GM23338 (cell line): ENCODE data around the gene ATP6V1E1. TPM values are rescaled to one million over a fixed set of nuclear protein-coding genes. Genes with fewer than 3 reads are reported as not detected.

ENCODE experiments used
- ATAC-seq: fragments of 200-7000 bp; cut with Tn5 transposase; 3 replicates; pipeline ENCODE4 v1.9.1; 2020
- DNase-seq: peaks from one replicate; pipeline ENCODE4 v3.0.0-alpha.2; 2015; ENCODE audit warnings: low spot score
- H2AFZ ChIP-seq: fragments of 200-600 bp; sonication (generic); 2 replicates; pipeline ENCODE4 v1.8.0; 2016; ENCODE audit warnings: antibody characterized with exemption, mild to moderate bottlenecking, moderate library complexity
- H3F3A ChIP-seq: fragments of 200-600 bp; sonication (generic); replicated peaks from 2 replicates; pipeline ENCODE4 v1.8.0; 2017; ENCODE audit warnings: antibody characterized with exemption, mixed run types, low read depth
- H3K27ac ChIP-seq: fragments of 200-600 bp; sonication (generic); 2 replicates; pipeline ENCODE4 v1.6.1; 2016; ENCODE audit warnings: low read depth
- H3K27me3 ChIP-seq: fragments of 200-600 bp; sonication (generic); 2 replicates; pipeline ENCODE4 v1.8.0; 2016; ENCODE audit warnings: mild to moderate bottlenecking, mixed run types, moderate library complexity; ENCODE audit not compliant: insufficient read depth
- H3K36me3 ChIP-seq: fragments of 200-600 bp; sonication (generic); 2 replicates; pipeline ENCODE4 v1.8.0; 2016; ENCODE audit warnings: mild to moderate bottlenecking; ENCODE audit not compliant: insufficient read depth
- H3K4me1 ChIP-seq: fragments of 200-600 bp; sonication (generic); 2 replicates; pipeline ENCODE4 v1.8.0; 2016; ENCODE audit warnings: mild to moderate bottlenecking, moderate library complexity; ENCODE audit not compliant: insufficient read depth
- H3K4me2 ChIP-seq: fragments of 200-600 bp; sonication (generic); 2 replicates; pipeline ENCODE4 v1.7.1; 2017; ENCODE audit warnings: mixed run types
- H3K4me3 ChIP-seq: fragments of 200-600 bp; sonication (generic); 2 replicates; pipeline ENCODE4 v1.6.1; 2016; ENCODE audit warnings: mixed run types
- H3K79me2 ChIP-seq: fragments of 200-600 bp; sonication (generic); replicated peaks from 2 replicates; pipeline ENCODE4 v1.8.0; 2017; ENCODE audit warnings: mild to moderate bottlenecking; ENCODE audit not compliant: insufficient read depth
- H3K9me2 ChIP-seq: fragments of 200-600 bp; sonication (generic); 2 replicates; pipeline ENCODE4 v1.8.0; 2017; ENCODE audit not compliant: insufficient read depth
- H4K20me1 ChIP-seq: fragments of 200-600 bp; sonication (generic); replicated peaks from 2 replicates; pipeline ENCODE4 v1.8.0; 2017; ENCODE audit warnings: mild to moderate bottlenecking; ENCODE audit not compliant: insufficient read depth
- H3K27ac Mint-ChIP-seq: 2 replicates; pipeline ENCODE4 v1.8.0; 2020; ENCODE audit warnings: inconsistent platforms, mild to moderate bottlenecking, moderate library complexity, mixed read lengths
- H3K27me3 Mint-ChIP-seq: 3 replicates; pipeline ENCODE4 v1.8.0; 2022; ENCODE audit warnings: low read depth, mild to moderate bottlenecking, moderate library complexity, mixed read lengths, inconsistent platforms; ENCODE audit not compliant: insufficient read depth, poor library complexity
- H3K36me3 Mint-ChIP-seq: 3 replicates; pipeline ENCODE4 v1.8.0; 2021; ENCODE audit warnings: low read depth, mild to moderate bottlenecking, inconsistent platforms, moderate library complexity, mixed read lengths
- H3K4me1 Mint-ChIP-seq: 3 replicates; pipeline ENCODE4 v1.8.0; 2020; ENCODE audit warnings: mild to moderate bottlenecking, inconsistent platforms, mixed read lengths
- H3K4me3 Mint-ChIP-seq: 3 replicates; pipeline ENCODE4 v1.8.0; 2021; ENCODE audit warnings: moderate library complexity, mild to moderate bottlenecking, inconsistent platforms, mixed read lengths
- H3K9me3 Mint-ChIP-seq: 3 replicates; pipeline ENCODE4 v1.8.0; 2020; ENCODE audit warnings: moderate library complexity, mild to moderate bottlenecking, inconsistent platforms, mixed read lengths
- CREB1 ChIP-seq: fragments of 250-450 bp; sonication (Bioruptor Pico); IDR thresholded peaks from 2 replicates; pipeline ENCODE4 v1.5.0; 2020; ENCODE audit warnings: low read depth, mild to moderate bottlenecking, moderate library complexity
- EZH2 ChIP-seq: fragments of 200-600 bp; sonication (generic); IDR thresholded peaks from one replicate; pipeline ENCODE4 v1.8.0; 2017; ENCODE audit warnings: antibody characterized with exemption, mild to moderate bottlenecking, low read depth; ENCODE audit not compliant: unreplicated experiment
- EZH2phosphoT487 ChIP-seq: fragments of 200-600 bp; sonication (generic); IDR thresholded peaks from one replicate; pipeline ENCODE4 v1.8.1; 2018; ENCODE audit warnings: antibody characterized with exemption; ENCODE audit not compliant: unreplicated experiment
- NANOG ChIP-seq: IDR thresholded peaks from 2 replicates; pipeline ENCODE4 v1.6.1; 2016; ENCODE audit warnings: antibody characterized with exemption, borderline replicate concordance
- POLR2AphosphoS5 ChIP-seq: IDR thresholded peaks from 2 replicates; pipeline ENCODE4 v1.6.1; 2016; ENCODE audit warnings: antibody characterized with exemption, low read depth
- STAT1 ChIP-seq: IDR thresholded peaks from one replicate; pipeline ENCODE4 v1.6.1; 2016; ENCODE audit warnings: antibody characterized with exemption; ENCODE audit not compliant: unreplicated experiment
- ZNF114 ChIP-seq: fragments of 250-450 bp; sonication (Bioruptor Pico); IDR thresholded peaks from 2 replicates; pipeline ENCODE4 v1.5.0; 2020; ENCODE audit warnings: mild to moderate bottlenecking, moderate library complexity
- ZNF331 ChIP-seq: fragments of 250-450 bp; sonication (Bioruptor Pico); IDR thresholded peaks from 2 replicates; pipeline ENCODE4 v1.5.0; 2020; ENCODE audit warnings: low read depth, mild to moderate bottlenecking, moderate library complexity
- long read RNA-seq: library from polyadenylated mRNA; unstranded; transcript quantifications from one replicate; pipeline ENCODE4 v2.0.0, GENCODE V29; 2020; ENCODE audit not compliant: unreplicated experiment
- polyA plus RNA-seq: library from polyadenylated mRNA; unstranded; fragments of >200 nt; fragmentation: Nextera tagmentation; extraction: Ambion mirVana; gene quantifications from 2 replicates; pipeline ENCODE4 v1.2.1, GENCODE V29; 2016
- total RNA-seq: library from RNA; depleted of rRNA; stranded (reverse); fragments of >200 nt; shearing (Covaris generic); gene quantifications from 2 replicates; pipeline ENCODE4 v1.2.3, GENCODE V29; 2014; rRNA removed
- TF ChIP-seq, protein P1 (sequence below): fragments of 250-450 bp; sonication (Bioruptor Pico); IDR thresholded peaks from 2 replicates; pipeline ENCODE4 v1.5.0; 2020; ENCODE audit warnings: mild to moderate bottlenecking, moderate library complexity
- TF ChIP-seq, protein P2 (sequence below): IDR thresholded peaks from 2 replicates; pipeline ENCODE4 v1.6.1; 2016; ENCODE audit warnings: antibody characterized with exemption
- TF ChIP-seq, protein P3 (sequence below): IDR thresholded peaks from one replicate; pipeline ENCODE4 v1.6.1; 2018; ENCODE audit warnings: antibody characterized with exemption; ENCODE audit not compliant: unreplicated experiment

Gene ATP6V1E1
- total RNA-seq, result 74.5 and 74.8 TPM in 2 replicates
- 81.7 and 82.9 TPM in 2 replicates for polyA plus RNA-seq
- long read RNA-seq, transcript ATP6V1E1-201 (9 exons, 1,402 nt), result major isoform, 32 of 36 reads
- long read RNA-seq, partial matches to known transcripts, result 2 of 36 reads
- long read RNA-seq, other reads (novel, unspliced or antisense), result 2 of 36 reads

DNA sequence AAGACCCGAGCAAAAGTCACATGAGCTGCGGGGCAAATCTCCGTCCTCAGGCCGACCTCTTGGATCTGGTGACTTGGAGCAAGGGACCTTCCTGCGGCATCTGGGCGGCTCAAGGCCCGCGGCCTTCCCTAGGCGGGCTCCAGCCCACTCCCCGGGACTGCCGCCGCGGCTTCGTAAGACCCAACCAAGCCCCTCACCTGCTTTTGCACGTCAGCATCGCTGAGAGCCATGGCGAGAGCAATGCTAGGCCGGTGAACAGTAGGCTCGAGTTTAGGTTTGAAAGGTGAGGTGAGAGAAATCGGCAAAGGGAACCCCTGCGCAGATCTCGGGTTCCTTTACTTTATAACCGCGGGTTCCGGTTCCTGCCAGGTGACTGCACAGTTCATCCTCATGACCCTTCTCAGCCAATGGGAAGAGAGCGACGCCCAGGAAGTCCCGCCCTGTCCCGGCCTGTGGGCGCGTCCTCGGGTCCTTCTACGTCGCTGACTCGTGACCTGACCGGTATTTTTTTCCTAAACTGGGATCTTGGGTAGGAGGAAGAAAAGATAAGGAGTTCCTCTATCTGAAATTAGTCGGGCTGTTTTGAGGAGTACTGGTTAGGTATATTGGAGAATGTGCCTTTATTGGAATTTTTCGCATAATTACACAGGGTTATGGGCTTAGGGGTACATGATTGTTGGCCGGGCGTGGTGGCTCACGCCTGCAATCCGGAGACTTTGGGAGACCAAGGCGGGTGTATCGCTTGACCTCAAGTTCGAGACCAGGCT lies at the start of gene ATP6V1E1:
TSS of gene ATP6V1E1 (minus strand) at position 344 of the 767 bp plus-strand sequence. CDS start at position 230, 114 bp downstream.
- no peaks in the 10 kb centered on the region for H3K27me3 ChIP-seq
- H3K4me2 ChIP-seq, result peak within 1 kb of the TSS; percentile 98
- peak within 1 kb of the TSS; percentile 82 for H3K27ac ChIP-seq
- DNase-seq (peak; percentile 99), ATAC-seq (peak; percentile 100)
- Mint-ChIP-seq H3K36me3 (no peaks in the 10 kb centered on the region), H3K4me3 (peak within 1 kb of the TSS; percentile 96), H3K9me3 (no peaks in the 10 kb centered on the region), H3K27ac (peak within 1 kb of the TSS; percentile 99), H3K4me1 (peaks cover 7% of the 10 kb centered on the region; the same call in 2 of the 3 replicates), H3K27me3 (peaks cover 2% of the 10 kb centered on the region)
- no peaks in the 10 kb centered on the region for H3K36me3 ChIP-seq
- peaks cover 49% of the 10 kb centered on the region for H3K79me2 ChIP-seq
- 0 out of 2 replicates have a peak, but pooled peaks cover 2% of the 10 kb centered on the region for H3F3A ChIP-seq
- no peak within 1 kb of the TSS for H2AFZ ChIP-seq
- H3K4me1 ChIP-seq, result no peaks in the 10 kb centered on the region; the same call in 1 of the 2 replicates
- peaks cover 13% of the 10 kb centered on the region for H4K20me1 ChIP-seq
- no peaks in the 10 kb centered on the region for H3K9me2 ChIP-seq
- TF ChIP-seq, protein P1, sequence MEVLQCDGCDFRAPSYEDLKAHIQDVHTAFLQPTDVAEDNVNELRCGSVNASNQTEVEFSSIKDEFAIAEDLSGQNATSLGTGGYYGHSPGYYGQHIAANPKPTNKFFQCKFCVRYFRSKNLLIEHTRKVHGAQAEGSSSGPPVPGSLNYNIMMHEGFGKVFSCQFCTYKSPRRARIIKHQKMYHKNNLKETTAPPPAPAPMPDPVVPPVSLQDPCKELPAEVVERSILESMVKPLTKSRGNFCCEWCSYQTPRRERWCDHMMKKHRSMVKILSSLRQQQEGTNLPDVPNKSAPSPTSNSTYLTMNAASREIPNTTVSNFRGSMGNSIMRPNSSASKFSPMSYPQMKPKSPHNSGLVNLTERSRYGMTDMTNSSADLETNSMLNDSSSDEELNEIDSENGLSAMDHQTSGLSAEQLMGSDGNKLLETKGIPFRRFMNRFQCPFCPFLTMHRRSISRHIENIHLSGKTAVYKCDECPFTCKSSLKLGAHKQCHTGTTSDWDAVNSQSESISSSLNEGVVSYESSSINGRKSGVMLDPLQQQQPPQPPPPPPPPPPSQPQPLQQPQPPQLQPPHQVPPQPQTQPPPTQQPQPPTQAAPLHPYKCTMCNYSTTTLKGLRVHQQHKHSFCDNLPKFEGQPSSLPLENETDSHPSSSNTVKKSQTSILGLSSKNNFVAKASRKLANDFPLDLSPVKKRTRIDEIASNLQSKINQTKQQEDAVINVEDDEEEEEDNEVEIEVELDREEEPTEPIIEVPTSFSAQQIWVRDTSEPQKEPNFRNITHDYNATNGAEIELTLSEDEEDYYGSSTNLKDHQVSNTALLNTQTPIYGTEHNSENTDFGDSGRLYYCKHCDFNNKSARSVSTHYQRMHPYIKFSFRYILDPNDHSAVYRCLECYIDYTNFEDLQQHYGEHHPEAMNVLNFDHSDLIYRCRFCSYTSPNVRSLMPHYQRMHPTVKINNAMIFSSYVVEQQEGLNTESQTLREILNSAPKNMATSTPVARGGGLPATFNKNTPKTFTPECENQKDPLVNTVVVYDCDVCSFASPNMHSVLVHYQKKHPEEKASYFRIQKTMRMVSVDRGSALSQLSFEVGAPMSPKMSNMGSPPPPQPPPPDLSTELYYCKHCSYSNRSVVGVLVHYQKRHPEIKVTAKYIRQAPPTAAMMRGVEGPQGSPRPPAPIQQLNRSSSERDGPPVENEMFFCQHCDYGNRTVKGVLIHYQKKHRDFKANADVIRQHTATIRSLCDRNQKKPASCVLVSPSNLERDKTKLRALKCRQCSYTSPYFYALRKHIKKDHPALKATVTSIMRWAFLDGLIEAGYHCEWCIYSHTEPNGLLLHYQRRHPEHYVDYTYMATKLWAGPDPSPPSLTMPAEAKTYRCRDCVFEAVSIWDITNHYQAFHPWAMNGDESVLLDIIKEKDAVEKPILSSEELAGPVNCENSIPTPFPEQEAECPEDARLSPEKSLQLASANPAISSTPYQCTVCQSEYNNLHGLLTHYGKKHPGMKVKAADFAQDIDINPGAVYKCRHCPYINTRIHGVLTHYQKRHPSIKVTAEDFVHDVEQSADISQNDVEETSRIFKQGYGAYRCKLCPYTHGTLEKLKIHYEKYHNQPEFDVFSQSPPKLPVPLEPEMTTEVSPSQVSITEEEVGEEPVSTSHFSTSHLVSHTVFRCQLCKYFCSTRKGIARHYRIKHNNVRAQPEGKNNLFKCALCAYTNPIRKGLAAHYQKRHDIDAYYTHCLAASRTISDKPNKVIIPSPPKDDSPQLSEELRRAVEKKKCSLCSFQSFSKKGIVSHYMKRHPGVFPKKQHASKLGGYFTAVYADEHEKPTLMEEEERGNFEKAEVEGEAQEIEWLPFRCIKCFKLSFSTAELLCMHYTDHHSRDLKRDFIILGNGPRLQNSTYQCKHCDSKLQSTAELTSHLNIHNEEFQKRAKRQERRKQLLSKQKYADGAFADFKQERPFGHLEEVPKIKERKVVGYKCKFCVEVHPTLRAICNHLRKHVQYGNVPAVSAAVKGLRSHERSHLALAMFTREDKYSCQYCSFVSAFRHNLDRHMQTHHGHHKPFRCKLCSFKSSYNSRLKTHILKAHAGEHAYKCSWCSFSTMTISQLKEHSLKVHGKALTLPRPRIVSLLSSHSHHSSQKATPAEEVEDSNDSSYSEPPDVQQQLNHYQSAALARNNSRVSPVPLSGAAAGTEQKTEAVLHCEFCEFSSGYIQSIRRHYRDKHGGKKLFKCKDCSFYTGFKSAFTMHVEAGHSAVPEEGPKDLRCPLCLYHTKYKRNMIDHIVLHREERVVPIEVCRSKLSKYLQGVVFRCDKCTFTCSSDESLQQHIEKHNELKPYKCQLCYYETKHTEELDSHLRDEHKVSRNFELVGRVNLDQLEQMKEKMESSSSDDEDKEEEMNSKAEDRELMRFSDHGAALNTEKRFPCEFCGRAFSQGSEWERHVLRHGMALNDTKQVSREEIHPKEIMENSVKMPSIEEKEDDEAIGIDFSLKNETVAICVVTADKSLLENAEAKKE (CRISPR knock-in tag), result no peak
- TF ChIP-seq POLR2AphosphoS5, result peak; percentile 63
- no peak for TF ChIP-seq NANOG
- no peak for TF ChIP-seq EZH2
- no peak for TF ChIP-seq ZNF114 (CRISPR knock-in tag)
- TF ChIP-seq CREB1 (CRISPR knock-in tag), result peak; percentile 81; the same call in 1 of the 2 replicates
- TF ChIP-seq ZNF331 (CRISPR knock-in tag), result no peak
- no peak for TF ChIP-seq STAT1
- TF ChIP-seq, protein P2, sequence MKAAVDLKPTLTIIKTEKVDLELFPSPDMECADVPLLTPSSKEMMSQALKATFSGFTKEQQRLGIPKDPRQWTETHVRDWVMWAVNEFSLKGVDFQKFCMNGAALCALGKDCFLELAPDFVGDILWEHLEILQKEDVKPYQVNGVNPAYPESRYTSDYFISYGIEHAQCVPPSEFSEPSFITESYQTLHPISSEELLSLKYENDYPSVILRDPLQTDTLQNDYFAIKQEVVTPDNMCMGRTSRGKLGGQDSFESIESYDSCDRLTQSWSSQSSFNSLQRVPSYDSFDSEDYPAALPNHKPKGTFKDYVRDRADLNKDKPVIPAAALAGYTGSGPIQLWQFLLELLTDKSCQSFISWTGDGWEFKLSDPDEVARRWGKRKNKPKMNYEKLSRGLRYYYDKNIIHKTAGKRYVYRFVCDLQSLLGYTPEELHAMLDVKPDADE, result peak; percentile 59
- TF ChIP-seq EZH2phosphoT487, result no peak
- TF ChIP-seq, protein P3, sequence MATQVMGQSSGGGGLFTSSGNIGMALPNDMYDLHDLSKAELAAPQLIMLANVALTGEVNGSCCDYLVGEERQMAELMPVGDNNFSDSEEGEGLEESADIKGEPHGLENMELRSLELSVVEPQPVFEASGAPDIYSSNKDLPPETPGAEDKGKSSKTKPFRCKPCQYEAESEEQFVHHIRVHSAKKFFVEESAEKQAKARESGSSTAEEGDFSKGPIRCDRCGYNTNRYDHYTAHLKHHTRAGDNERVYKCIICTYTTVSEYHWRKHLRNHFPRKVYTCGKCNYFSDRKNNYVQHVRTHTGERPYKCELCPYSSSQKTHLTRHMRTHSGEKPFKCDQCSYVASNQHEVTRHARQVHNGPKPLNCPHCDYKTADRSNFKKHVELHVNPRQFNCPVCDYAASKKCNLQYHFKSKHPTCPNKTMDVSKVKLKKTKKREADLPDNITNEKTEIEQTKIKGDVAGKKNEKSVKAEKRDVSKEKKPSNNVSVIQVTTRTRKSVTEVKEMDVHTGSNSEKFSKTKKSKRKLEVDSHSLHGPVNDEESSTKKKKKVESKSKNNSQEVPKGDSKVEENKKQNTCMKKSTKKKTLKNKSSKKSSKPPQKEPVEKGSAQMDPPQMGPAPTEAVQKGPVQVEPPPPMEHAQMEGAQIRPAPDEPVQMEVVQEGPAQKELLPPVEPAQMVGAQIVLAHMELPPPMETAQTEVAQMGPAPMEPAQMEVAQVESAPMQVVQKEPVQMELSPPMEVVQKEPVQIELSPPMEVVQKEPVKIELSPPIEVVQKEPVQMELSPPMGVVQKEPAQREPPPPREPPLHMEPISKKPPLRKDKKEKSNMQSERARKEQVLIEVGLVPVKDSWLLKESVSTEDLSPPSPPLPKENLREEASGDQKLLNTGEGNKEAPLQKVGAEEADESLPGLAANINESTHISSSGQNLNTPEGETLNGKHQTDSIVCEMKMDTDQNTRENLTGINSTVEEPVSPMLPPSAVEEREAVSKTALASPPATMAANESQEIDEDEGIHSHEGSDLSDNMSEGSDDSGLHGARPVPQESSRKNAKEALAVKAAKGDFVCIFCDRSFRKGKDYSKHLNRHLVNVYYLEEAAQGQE, result no peak
- H3K4me3 ChIP-seq, result peak within 1 kb of the TSS; percentile 69
